ENCODE results near the gene BCKDHA. TPM values are rescaled to one million over a fixed set of nuclear protein-coding genes. Genes with fewer than 3 reads are reported as not detected.
"Not testable (repeated sequence)": the region's sequence is repeated elsewhere in the genome, so short reads cannot be mapped to it uniquely, and the experiment has no call there.

The BCKDHA gene
- total RNA-seq, 4 donors from 2014 or later, result 18.2 to 36.7 (median 21.6) TPM

DNA sequence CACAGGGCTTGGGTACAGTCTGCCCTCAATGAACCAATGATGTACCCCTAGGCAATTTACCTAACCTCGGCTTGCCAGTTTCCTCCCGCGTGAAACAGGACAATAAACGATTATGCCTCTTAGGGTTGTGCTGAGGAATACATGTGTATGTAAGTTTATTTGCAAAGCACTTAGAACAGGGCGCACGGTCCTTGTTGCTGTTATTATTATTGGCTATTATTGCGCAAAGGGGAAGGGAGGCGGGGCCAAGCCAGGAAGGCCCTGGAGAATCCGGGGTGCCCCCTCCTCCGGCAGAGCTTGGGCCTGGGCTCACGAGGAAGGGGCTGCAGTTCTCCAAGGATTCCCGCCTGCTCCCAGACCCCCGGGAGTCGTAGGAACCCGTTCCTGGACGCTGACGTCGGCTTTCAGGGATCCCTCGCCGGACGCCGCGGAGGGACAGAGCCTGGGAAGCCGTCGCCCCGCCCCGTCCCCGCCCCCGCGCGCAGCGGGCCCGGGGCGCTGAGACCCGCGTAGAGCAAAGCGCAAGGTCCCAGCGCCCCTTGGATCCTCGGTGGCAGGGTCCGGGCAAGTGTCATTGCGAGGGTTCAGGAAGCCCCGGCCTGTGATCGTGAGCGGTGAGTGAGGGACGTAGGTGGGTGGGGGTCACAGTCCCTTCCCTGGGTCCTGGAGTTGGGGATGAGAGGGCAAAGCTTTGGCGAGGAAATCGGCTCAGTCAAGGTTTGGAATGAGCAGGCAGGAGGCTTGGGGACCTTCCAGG lies 21.2 kb upstream of the BCKDHA start, which contains the start of gene TMEM91:
Gene TMEM91, plus strand, starts transcription at position 293 of the 757 bp plus-strand sequence. CDS start 1,777 bp downstream, outside the sequence.
- peak; percentile 60 to 62 for DNase-seq
- intact Hi-C loops (cut with DNase I; ENCODE audit: low total_unique reads), result no loop called here
- H3K4me1 ChIP-seq, result no peaks in the 10 kb centered on the region
- H3K9me3 ChIP-seq, result no peaks in the 10 kb centered on the region
- no peaks in the 10 kb centered on the region for H3K36me3 ChIP-seq
- no peaks in the 10 kb centered on the region for H3K27me3 ChIP-seq
- peak in 1 of 2 donors; percentile 18 for TF ChIP-seq POLR2A (IDR thresholded peaks at IDR 0.05)
- TF ChIP-seq, protein P1, sequence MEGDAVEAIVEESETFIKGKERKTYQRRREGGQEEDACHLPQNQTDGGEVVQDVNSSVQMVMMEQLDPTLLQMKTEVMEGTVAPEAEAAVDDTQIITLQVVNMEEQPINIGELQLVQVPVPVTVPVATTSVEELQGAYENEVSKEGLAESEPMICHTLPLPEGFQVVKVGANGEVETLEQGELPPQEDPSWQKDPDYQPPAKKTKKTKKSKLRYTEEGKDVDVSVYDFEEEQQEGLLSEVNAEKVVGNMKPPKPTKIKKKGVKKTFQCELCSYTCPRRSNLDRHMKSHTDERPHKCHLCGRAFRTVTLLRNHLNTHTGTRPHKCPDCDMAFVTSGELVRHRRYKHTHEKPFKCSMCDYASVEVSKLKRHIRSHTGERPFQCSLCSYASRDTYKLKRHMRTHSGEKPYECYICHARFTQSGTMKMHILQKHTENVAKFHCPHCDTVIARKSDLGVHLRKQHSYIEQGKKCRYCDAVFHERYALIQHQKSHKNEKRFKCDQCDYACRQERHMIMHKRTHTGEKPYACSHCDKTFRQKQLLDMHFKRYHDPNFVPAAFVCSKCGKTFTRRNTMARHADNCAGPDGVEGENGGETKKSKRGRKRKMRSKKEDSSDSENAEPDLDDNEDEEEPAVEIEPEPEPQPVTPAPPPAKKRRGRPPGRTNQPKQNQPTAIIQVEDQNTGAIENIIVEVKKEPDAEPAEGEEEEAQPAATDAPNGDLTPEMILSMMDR (IDR thresholded peaks at IDR 0.05), result no peak
- peak within 1 kb of the TSS; percentile 75 to 90 for H3K27ac ChIP-seq
- peak within 1 kb of the TSS; percentile 44 to 56 for H3K4me3 ChIP-seq

DNA sequence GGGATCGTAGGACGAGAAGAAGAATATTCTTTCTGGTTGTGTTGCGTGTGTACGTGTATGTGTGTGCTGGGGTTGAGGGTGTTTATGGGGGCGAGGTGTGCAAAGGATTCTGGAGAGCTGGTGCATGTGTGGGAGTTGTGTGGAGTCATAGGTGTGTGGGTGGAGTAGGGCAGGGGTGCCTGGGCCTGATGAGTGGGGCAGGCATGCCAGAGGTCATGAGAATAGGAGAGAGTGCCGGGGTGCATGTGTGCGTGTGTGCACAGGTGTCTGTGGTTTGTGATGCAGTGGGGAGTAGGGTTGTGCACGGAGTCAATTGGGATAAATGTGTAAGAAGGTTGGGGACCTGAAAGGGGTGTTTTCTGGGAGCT lies 20.6 kb upstream of the BCKDHA start:
- TF ChIP-seq, protein P1 (IDR thresholded peaks at IDR 0.05), result no peak
- no peak for TF ChIP-seq POLR2A (IDR thresholded peaks at IDR 0.05)
- Histone ChIP-seq H3K4me3 (peak overlapping the region; percentile 44 to 56), H3K36me3 (no peaks in the 10 kb centered on the region), H3K27me3 (no peaks in the 10 kb centered on the region), H3K9me3 (no peaks in the 10 kb centered on the region), H3K27ac (peak overlapping the region; percentile 75 to 90), H3K4me1 (no peaks in the 10 kb centered on the region)
- DNase-seq, result no peak
- intact Hi-C loops (cut with DNase I; ENCODE audit: low total_unique reads), result no loop called here

DNA sequence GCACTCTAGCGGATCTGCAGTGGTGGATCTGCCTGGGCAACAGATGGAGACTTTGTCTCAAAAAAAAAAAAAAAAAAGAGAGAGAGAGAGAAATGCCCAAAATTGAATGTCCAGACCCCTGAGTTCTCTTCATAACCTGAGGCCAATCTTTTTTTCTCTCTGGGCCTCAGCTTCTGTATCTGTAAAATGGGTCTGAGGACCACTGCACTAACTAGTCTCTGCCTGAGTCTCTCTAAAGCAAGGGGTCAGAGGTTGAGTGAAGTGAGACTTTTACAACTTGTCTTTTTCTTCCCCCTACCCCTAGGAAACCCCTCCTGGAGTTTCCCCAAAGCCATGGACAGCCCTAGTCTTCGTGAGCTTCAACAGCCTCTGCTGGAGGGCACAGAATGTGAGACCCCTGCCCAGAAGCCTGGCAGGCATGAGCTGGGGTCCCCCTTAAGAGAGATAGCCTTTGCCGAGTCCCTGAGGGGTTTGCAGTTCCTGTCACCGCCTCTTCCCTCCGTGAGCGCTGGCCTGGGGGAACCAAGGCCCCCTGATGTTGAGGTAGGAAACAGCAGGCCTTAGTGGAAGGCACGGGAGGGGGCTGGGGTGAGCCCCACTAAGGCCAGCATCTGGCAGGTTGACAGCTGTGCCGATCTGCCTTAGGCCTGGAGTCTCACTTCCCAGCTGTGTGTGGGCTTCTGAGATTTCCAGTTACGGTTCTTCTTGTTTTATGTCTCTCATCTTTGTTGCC lies 19.5 kb upstream of the BCKDHA start:
- H3K4me1 ChIP-seq, result no peaks in the 10 kb centered on the region
- H3K9me3 ChIP-seq, result no peaks in the 10 kb centered on the region
- TF ChIP-seq, protein P1 (IDR thresholded peaks at IDR 0.05), result peak in 1 of 4 experiments; percentile 21
- TF ChIP-seq POLR2A (IDR thresholded peaks at IDR 0.05), result no peak
- peak; percentile 28 to 41 for DNase-seq
- peak overlapping the region in 1 of 2 donors; percentile 63 for H3K27ac ChIP-seq
- no peak overlapping the region for H3K4me3 ChIP-seq
- H3K27me3 ChIP-seq, result no peaks in the 10 kb centered on the region
- intact Hi-C loops (cut with DNase I; ENCODE audit: low total_unique reads), result no loop called here
- no peaks in the 10 kb centered on the region for H3K36me3 ChIP-seq

DNA sequence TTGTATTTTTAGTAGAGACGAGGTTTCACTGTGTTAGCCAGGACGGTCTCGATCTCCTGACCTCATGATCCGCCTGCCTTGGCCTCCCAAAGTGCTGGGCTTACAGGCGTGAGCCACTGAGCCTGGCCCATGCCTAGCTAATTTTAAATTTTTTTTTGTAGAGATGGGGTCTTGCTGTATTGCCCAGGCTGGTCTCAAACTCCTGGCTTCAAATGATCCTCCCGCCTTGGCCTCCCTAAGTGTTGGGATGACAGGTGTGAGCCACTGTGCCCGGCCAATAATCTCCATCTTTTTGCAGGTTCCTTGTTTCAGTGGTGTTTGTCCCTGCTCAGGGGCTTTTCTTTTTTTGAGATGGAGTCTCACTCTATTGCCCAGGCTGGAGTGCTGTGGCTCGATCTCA lies 16.1 kb upstream of the BCKDHA start:
- H3K27me3 ChIP-seq; DNase-seq; H3K4me1 ChIP-seq; H3K36me3 ChIP-seq; intact Hi-C loops (cut with DNase I; ENCODE audit: low total_unique reads); H3K9me3 ChIP-seq; H3K27ac ChIP-seq; H3K4me3 ChIP-seq: not testable (repeated sequence)

DNA sequence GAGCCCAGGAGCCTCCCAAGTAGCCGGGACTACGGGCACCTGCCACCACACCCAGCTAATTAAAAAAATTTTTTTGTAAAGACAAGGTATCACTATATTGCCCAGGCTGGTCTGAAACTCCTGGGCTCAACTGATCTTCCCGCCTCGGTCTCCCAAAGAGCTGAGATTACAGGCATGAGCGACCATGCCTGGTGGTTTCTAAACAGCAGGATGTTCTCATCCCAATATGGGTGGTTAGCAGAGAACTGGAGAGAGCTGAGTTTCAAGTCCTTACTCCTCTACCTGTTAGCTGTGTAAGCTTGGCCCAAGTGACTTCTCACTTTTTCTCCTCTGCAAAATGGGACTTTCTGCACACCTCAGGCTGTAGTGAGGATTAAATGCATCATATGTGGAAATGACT lies 13.3 kb upstream of the BCKDHA start:
- H3K4me3 ChIP-seq, result no peak overlapping the region
- no peak for DNase-seq
- TF ChIP-seq, protein P1 (IDR thresholded peaks at IDR 0.05), result no peak
- no peak for TF ChIP-seq POLR2A (IDR thresholded peaks at IDR 0.05)
- no peaks in the 10 kb centered on the region for H3K36me3 ChIP-seq
- intact Hi-C loops (cut with DNase I; ENCODE audit: low total_unique reads), result no loop called here
- H3K9me3 ChIP-seq, result no peaks in the 10 kb centered on the region
- no peak overlapping the region for H3K27ac ChIP-seq
- H3K4me1 ChIP-seq, result peaks cover 0 to 4% of the 10 kb centered on the region in 2 donors
- no peaks in the 10 kb centered on the region for H3K27me3 ChIP-seq
